ENCODE results near the gene HDAC9.

DNA sequence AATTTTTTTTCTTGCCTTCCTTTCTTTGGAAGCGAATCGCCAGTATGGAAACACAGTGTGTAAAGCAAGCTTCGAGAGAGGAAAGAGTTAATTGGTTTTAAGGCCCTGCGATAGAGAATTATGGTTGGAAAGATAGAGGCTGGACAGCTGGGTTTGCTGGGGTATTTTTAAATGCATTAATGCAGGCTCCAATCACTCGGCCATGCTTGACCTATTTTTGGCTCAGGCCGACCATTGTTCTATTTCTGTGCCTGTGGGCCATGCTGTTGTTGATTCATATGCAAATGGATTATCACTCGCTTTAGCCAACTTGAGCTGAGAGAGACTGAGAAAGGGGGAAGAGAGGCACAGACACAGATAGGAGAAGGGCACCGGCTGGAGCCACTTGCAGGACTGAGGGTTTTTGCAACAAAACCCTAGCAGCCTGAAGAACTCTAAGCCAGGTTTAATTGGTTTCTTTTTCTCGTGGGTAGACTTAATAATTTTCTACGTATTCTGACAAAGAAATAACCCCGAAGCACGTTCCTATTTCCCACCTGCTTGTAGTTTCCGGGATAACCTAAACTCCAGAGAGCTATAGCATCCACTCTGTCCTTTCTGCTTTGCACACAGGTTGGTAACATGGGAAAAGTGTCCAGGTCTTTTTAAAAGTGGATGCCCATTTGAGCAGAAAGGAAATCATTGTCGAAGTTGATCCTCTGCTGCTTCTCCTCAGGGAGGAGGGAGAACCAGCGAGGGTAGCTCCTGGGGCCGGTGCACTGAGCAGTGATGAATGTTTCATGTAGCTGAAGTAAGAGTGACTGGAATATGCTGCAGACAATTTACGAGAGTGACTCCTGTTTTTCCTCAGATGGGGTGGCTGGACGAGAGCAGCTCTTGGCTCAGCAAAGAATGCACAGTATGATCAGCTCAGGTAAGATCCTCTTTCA lies at the start of gene HDAC9:
- TF ChIP-seq, protein P1, sequence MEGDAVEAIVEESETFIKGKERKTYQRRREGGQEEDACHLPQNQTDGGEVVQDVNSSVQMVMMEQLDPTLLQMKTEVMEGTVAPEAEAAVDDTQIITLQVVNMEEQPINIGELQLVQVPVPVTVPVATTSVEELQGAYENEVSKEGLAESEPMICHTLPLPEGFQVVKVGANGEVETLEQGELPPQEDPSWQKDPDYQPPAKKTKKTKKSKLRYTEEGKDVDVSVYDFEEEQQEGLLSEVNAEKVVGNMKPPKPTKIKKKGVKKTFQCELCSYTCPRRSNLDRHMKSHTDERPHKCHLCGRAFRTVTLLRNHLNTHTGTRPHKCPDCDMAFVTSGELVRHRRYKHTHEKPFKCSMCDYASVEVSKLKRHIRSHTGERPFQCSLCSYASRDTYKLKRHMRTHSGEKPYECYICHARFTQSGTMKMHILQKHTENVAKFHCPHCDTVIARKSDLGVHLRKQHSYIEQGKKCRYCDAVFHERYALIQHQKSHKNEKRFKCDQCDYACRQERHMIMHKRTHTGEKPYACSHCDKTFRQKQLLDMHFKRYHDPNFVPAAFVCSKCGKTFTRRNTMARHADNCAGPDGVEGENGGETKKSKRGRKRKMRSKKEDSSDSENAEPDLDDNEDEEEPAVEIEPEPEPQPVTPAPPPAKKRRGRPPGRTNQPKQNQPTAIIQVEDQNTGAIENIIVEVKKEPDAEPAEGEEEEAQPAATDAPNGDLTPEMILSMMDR (conservative IDR thresholded peaks at IDR 0.05) = no peak
- no peak for TF ChIP-seq ZFX (IDR thresholded peaks at IDR 0.05)
